ENCODE data around the gene TMEM132C. TPM values are rescaled to one million over a fixed set of nuclear protein-coding genes. Genes with fewer than 3 reads are reported as not detected.

The TMEM132C gene
- total and polyA plus RNA-seq, 2 donors (not counting 3 experiments of a cell fraction or from before 2014, with no cell fraction given): not detected

DNA sequence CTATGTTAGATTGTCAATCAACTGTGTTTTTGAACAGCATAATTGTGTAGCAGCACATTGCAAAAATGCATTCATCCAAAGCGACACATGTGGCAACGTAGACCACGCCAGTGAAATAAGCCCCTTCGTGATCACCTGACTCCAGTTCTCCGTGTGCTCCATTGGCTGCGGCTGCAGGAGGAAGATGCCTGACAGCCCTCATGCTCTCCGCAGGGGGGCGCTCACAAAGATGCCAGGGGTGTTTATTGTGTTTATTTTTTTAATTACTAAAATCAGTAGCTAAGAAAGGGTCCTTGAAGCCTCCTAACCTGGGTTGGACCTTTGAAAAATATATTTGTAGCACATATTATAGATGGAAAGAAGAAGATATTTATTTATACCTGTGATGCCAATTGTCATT is 440.5 kb downstream of the TMEM132C start:
- dilution Hi-C loops (cut with MboI; ENCODE audit: extremely low pct_ligation_motif_present, low sequenced_read_pairs): no loop called here
- CTCF ChIA-PET: no interaction called here
- Histone ChIP-seq H3K27ac (ENCODE audit: insufficient read depth, low read depth, low read length) (no peak overlapping the region), H3K9me3 (replicated peaks; ENCODE audit: control insufficient read depth, insufficient read depth, low read length) (peaks cover 8% of the 10 kb centered on the region), H3K36me3 (ENCODE audit: control insufficient read depth in 2 of 2, extremely low read depth in 1 of 2, insufficient read depth in 2 of 2, low read length in 2 of 2) (no peaks in the 10 kb centered on the region), H3K79me2 (ENCODE audit: control insufficient read depth, insufficient read depth, low read length) (no peaks in the 10 kb centered on the region), H2AFZ (ENCODE audit: low read depth, low read length) (no peak overlapping the region), H3K4me2 (ENCODE audit: insufficient read depth, low read length) (no peak overlapping the region), H3K4me1 (ENCODE audit: control insufficient read depth, extremely low read depth, insufficient read depth, low read length) (no peaks in the 10 kb centered on the region), H3K9ac (replicated peaks; ENCODE audit: extremely low read depth, insufficient read depth, low read length) (no peak overlapping the region), H3K27me3 (ENCODE audit: control insufficient read depth in 2 of 2, insufficient read depth in 2 of 2, low read length in 2 of 2) (no peaks in the 10 kb centered on the region), H4K20me1 (replicated peaks; ENCODE audit: control insufficient read depth, extremely low read depth, insufficient read depth, low read length) (no peaks in the 10 kb centered on the region), H3K4me3 (replicated peaks in 1 of 3; ENCODE audit: insufficient read depth in 1 of 3, low read depth in 1 of 3, low read length in 3 of 3) (no peak overlapping the region), H3K9me1 (replicated peaks; ENCODE audit: control insufficient read depth, extremely low read depth, insufficient read depth, low read length) (no peaks in the 10 kb centered on the region)
- intact Hi-C loops (cut with micrococcal nuclease): no loop called here
- POLR2A ChIA-PET: no interaction called here
- TF ChIP-seq, protein P1, sequence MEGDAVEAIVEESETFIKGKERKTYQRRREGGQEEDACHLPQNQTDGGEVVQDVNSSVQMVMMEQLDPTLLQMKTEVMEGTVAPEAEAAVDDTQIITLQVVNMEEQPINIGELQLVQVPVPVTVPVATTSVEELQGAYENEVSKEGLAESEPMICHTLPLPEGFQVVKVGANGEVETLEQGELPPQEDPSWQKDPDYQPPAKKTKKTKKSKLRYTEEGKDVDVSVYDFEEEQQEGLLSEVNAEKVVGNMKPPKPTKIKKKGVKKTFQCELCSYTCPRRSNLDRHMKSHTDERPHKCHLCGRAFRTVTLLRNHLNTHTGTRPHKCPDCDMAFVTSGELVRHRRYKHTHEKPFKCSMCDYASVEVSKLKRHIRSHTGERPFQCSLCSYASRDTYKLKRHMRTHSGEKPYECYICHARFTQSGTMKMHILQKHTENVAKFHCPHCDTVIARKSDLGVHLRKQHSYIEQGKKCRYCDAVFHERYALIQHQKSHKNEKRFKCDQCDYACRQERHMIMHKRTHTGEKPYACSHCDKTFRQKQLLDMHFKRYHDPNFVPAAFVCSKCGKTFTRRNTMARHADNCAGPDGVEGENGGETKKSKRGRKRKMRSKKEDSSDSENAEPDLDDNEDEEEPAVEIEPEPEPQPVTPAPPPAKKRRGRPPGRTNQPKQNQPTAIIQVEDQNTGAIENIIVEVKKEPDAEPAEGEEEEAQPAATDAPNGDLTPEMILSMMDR (IDR thresholded peaks at IDR 0.05; ENCODE audit: extremely low read depth in 1 of 2, insufficient read depth in 1 of 2, low read depth in 1 of 2, low read length in 2 of 2): no peak
- TF ChIP-seq GATA2 (IDR thresholded peaks at IDR 0.05; ENCODE audit: insufficient read depth, insufficient read length, low read depth, low read length) (no peak), JUN (IDR thresholded peaks at IDR 0.05; ENCODE audit: borderline replicate concordance, insufficient read depth, insufficient read length, low read depth) (no peak), EZH2 (IDR thresholded peaks at IDR 0.05; ENCODE audit: borderline replicate concordance, low read depth, low read length, severe bottlenecking) (no peak), POLR2A (IDR thresholded peaks at IDR 0.05; ENCODE audit: low read depth, low read length) (no peak), FOS (IDR thresholded peaks at IDR 0.05; ENCODE audit: borderline replicate concordance, insufficient read depth, low read length) (no peak)
- TF ChIP-seq, protein P2, sequence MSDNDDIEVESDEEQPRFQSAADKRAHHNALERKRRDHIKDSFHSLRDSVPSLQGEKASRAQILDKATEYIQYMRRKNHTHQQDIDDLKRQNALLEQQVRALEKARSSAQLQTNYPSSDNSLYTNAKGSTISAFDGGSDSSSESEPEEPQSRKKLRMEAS (IDR thresholded peaks at IDR 0.05; ENCODE audit: insufficient read depth, insufficient read length): no peak
- FAIRE-seq (no peak), DNase-seq (ENCODE audit: low read depth, low spot score) (no peak)
- no TSS peak for BruUV-seq (replicated peaks)

Data from endothelial cell of umbilical vein (primary cell).